Hepatocyte (in vitro differentiated cells): ENCODE results near the gene RNF168. TPM values are rescaled to one million over a fixed set of nuclear protein-coding genes. Genes with fewer than 3 reads are reported as not detected.

ENCODE experiments used
- DNase-seq: peaks from one replicate; pipeline ENCODE4 v3.0.0-alpha.2; 2016; ENCODE audit warnings: low spot score
- H2AFZ ChIP-seq: fragments of 200-600 bp; sonication (generic); 2 replicates; pipeline ENCODE4 v1.6.0; 2016; ENCODE audit warnings: antibody characterized with exemption, mild to moderate bottlenecking
- H3K27ac ChIP-seq: fragments of 200-600 bp; sonication (generic); 2 replicates; pipeline ENCODE4 v1.5.1; 2016; ENCODE audit warnings: mild to moderate bottlenecking
- H3K27me3 ChIP-seq: fragments of 200-600 bp; sonication (generic); 2 replicates; pipeline ENCODE4 v1.6.1; 2016
- H3K36me3 ChIP-seq: fragments of 200-600 bp; sonication (generic); replicated peaks from 2 replicates; pipeline ENCODE4 v1.5.1; 2016; ENCODE audit warnings: low read depth; ENCODE audit not compliant: insufficient read depth
- H3K4me1 ChIP-seq: fragments of 200-600 bp; sonication (generic); 2 replicates; pipeline ENCODE4 v1.5.1; 2016; ENCODE audit warnings: mild to moderate bottlenecking, moderate library complexity; ENCODE audit not compliant: insufficient read depth
- H3K4me2 ChIP-seq: fragments of 200-600 bp; sonication (generic); 2 replicates; pipeline ENCODE4 v1.6.0; 2016
- H3K4me3 ChIP-seq: fragments of 200-600 bp; sonication (generic); 2 replicates; pipeline ENCODE4 v1.5.1; 2016; ENCODE audit warnings: mild to moderate bottlenecking
- H3K79me2 ChIP-seq: fragments of 200-600 bp; sonication (generic); 2 replicates; pipeline ENCODE4 v1.6.0; 2017; ENCODE audit warnings: mild to moderate bottlenecking
- H3K9me2 ChIP-seq: fragments of 200-600 bp; sonication (generic); replicated peaks from 2 replicates; pipeline ENCODE4 v1.6.0; 2017; ENCODE audit warnings: mild to moderate bottlenecking; ENCODE audit not compliant: insufficient read depth
- H3K9me3 ChIP-seq: fragments of 200-600 bp; sonication (generic); 2 replicates; pipeline ENCODE4 v1.5.1; 2016; ENCODE audit warnings: low read depth, mild to moderate bottlenecking
- H4K20me1 ChIP-seq: fragments of 200-600 bp; sonication (generic); 2 replicates; pipeline ENCODE4 v1.6.0; 2016; ENCODE audit warnings: mild to moderate bottlenecking; ENCODE audit not compliant: insufficient read depth, poor library complexity, severe bottlenecking
- EZH2 ChIP-seq: fragments of 200-600 bp; sonication (generic); IDR thresholded peaks from 2 replicates; pipeline ENCODE4 v1.6.1; 2016; ENCODE audit warnings: antibody characterized with exemption, mild to moderate bottlenecking, borderline replicate concordance
- EZH2phosphoT487 ChIP-seq: fragments of 200-600 bp; sonication (generic); IDR thresholded peaks from one replicate; pipeline ENCODE4 v1.6.1; 2018; ENCODE audit warnings: antibody characterized with exemption, mild to moderate bottlenecking, low read depth, moderate library complexity; ENCODE audit not compliant: unreplicated experiment, severe bottlenecking
- WGBS: methylation state at CpG from one replicate; pipeline ENCODE4 v1.1.6; 2016; ENCODE audit warnings: low lambda C conversion rate; ENCODE audit errors: missing lambda C conversion rate; 5-methylcytosine and 5-hydroxymethylcytosine counted together
- polyA plus RNA-seq: library from polyadenylated mRNA; unstranded; fragments of >200 nt; fragmentation: Nextera tagmentation; extraction: Ambion mirVana; gene quantifications from 2 replicates; pipeline ENCODE4 v1.2.1, GENCODE V29; 2016
- total RNA-seq: library from RNA; depleted of rRNA; stranded (reverse); fragments of >200 nt; gene quantifications from 2 replicates; pipeline ENCODE4 v1.2.3, GENCODE V29; 2014
- TF ChIP-seq, protein P1 (sequence below): fragments of 200-600 bp; sonication (generic); IDR thresholded peaks from 2 replicates; pipeline ENCODE4 v1.5.1; 2016; ENCODE audit warnings: antibody characterized with exemption, mild to moderate bottlenecking; ENCODE audit not compliant: poor library complexity

RNF168 gene
- total and polyA plus RNA-seq, 2 experiments from 2014 or later: 5.3 to 13.5 TPM

GRCh38 chr3:196547067-196547466 lies 43.5 kb upstream of the RNF168 start:
- no peak overlapping the region for H3K4me2 ChIP-seq
- H3K79me2 ChIP-seq: no peaks in the 10 kb centered on the region
- H2AFZ ChIP-seq: no peak overlapping the region
- no peak overlapping the region for H3K4me3 ChIP-seq
- H3K27me3 ChIP-seq: no peaks in the 10 kb centered on the region
- H3K9me2 ChIP-seq: no peaks in the 10 kb centered on the region
- TF ChIP-seq EZH2phosphoT487 (no peak), EZH2 (no peak)
- TF ChIP-seq, protein P1, sequence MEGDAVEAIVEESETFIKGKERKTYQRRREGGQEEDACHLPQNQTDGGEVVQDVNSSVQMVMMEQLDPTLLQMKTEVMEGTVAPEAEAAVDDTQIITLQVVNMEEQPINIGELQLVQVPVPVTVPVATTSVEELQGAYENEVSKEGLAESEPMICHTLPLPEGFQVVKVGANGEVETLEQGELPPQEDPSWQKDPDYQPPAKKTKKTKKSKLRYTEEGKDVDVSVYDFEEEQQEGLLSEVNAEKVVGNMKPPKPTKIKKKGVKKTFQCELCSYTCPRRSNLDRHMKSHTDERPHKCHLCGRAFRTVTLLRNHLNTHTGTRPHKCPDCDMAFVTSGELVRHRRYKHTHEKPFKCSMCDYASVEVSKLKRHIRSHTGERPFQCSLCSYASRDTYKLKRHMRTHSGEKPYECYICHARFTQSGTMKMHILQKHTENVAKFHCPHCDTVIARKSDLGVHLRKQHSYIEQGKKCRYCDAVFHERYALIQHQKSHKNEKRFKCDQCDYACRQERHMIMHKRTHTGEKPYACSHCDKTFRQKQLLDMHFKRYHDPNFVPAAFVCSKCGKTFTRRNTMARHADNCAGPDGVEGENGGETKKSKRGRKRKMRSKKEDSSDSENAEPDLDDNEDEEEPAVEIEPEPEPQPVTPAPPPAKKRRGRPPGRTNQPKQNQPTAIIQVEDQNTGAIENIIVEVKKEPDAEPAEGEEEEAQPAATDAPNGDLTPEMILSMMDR: no peak
- H3K27ac ChIP-seq: no peak overlapping the region
- H3K36me3 ChIP-seq: no peaks in the 10 kb centered on the region
- no peaks in the 10 kb centered on the region for H3K9me3 ChIP-seq
- H4K20me1 ChIP-seq: no peaks in the 10 kb centered on the region
- 94% methylated on average over 2 of the region's 2 CpGs for WGBS
- H3K4me1 ChIP-seq: no peaks in the 10 kb centered on the region
- DNase-seq: no peak

- no peaks in the 10 kb centered on the region for H3K9me3 ChIP-seq
- no peaks in the 10 kb centered on the region for H3K36me3 ChIP-seq
- WGBS: 70% methylated on average over 5 of the region's 5 CpGs
- no peaks in the 10 kb centered on the region for H3K9me2 ChIP-seq
- no peaks in the 10 kb centered on the region for H3K4me1 ChIP-seq
- H3K27ac ChIP-seq: no peak overlapping the region
- TF ChIP-seq EZH2: no peak
- TF ChIP-seq, protein P1: no peak
- TF ChIP-seq EZH2phosphoT487: no peak
- H3K4me3 ChIP-seq: no peak overlapping the region
- H2AFZ ChIP-seq: no peak overlapping the region
- H3K27me3 ChIP-seq: no peaks in the 10 kb centered on the region
- no peaks in the 10 kb centered on the region for H4K20me1 ChIP-seq
- no peak for DNase-seq
- no peak overlapping the region for H3K4me2 ChIP-seq
- no peaks in the 10 kb centered on the region for H3K79me2 ChIP-seq
These were observed 43.0 kb upstream of the RNF168 start for GRCh38 chr3:196546537-196546936.

DNA sequence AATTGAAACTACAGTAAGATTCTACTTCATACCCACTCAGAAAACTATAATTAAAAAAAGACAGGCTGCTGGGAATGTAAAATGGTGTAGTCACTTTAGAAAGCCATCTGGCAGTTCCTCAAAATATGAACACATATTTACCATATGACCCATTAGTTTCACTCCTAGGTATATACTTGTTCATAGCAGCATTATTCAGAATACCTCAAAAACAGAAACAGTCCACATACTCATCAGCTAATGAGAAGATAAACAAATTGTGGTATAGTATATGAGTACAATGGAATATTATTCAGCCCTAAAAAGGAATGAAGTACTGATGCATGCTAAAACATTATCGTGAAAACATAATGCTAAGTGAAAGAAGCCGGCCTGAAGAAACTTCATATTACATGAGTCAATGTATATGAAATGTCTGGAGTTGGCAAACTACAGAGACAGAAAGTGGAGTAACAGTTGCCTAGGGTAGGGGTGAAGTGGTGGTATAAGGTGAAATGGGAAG lies 41.0 kb upstream of the RNF168 start:
- WGBS: 99% methylated on average over 2 of the region's 2 CpGs
- Histone ChIP-seq H3K4me1 (no peaks in the 10 kb centered on the region), H3K9me2 (no peaks in the 10 kb centered on the region), H3K79me2 (no peaks in the 10 kb centered on the region), H4K20me1 (no peaks in the 10 kb centered on the region), H3K4me3 (no peak overlapping the region), H3K27ac (no peak overlapping the region), H3K27me3 (no peaks in the 10 kb centered on the region), H3K9me3 (no peaks in the 10 kb centered on the region), H2AFZ (no peak overlapping the region), H3K36me3 (no peaks in the 10 kb centered on the region), H3K4me2 (no peak overlapping the region)
- TF ChIP-seq EZH2phosphoT487 (no peak), EZH2 (no peak)
- TF ChIP-seq, protein P1: no peak
- DNase-seq: no peak
